ENCODE data around the gene ZNF536. TPM values are rescaled to one million over a fixed set of nuclear protein-coding genes. Genes with fewer than 3 reads are reported as not detected.

Gene ZNF536
- total RNA-seq, 1 experiment from 2014 or later, result not detected

- Histone ChIP-seq H3F3A (ENCODE audit: insufficient read depth, low read depth) (no peaks in the 10 kb centered on the region), H3K9me3 (ENCODE audit: insufficient read depth, low read depth) (no peaks in the 10 kb centered on the region), H3K27ac (no peak overlapping the region), H3K79me2 (ENCODE audit: low read depth) (no peaks in the 10 kb centered on the region), H2AFZ (no peak overlapping the region), H3K4me2 (no peak overlapping the region), H4K20me1 (ENCODE audit: insufficient read depth) (no peaks in the 10 kb centered on the region), H3K4me3 (no peak overlapping the region), H3K9me2 (ENCODE audit: insufficient read depth) (no peaks in the 10 kb centered on the region), H3K36me3 (ENCODE audit: low read depth) (no peaks in the 10 kb centered on the region), H3K4me1 (replicated peaks; ENCODE audit: insufficient read depth) (no peaks in the 10 kb centered on the region), H3K27me3 (ENCODE audit: insufficient read depth, low read depth) (peaks cover 24% of the 10 kb centered on the region)
- intact Hi-C loops (cut with micrococcal nuclease; ENCODE audit: unreplicated experiment), result no loop called here
- no TSS peak for BruUV-seq (replicated peaks)
- ChIA-PET CTCF (no interaction called here), POLR2A (ENCODE audit: unreplicated experiment) (no interaction called here)
- TF ChIP-seq CTCF (conservative IDR thresholded peaks at IDR 0.05), result no peak
- TF ChIP-seq EZH2 (IDR thresholded peaks at IDR 0.05; ENCODE audit: low read depth), result no peak
- DNase-seq, result no peak
Observed at GRCh38 chr19:30428092-30428680, 56.0 kb downstream of the ZNF536 start.

GRCh38 chr19:30428844-30429243 lies 56.7 kb downstream of the ZNF536 start:
- no peak overlapping the region for H3K4me3 ChIP-seq
- no peak for DNase-seq
- no peak overlapping the region for H3K27ac ChIP-seq
- H3F3A ChIP-seq (ENCODE audit: insufficient read depth, low read depth), result no peaks in the 10 kb centered on the region
- H3K9me2 ChIP-seq (ENCODE audit: insufficient read depth), result no peaks in the 10 kb centered on the region
- H2AFZ ChIP-seq, result no peak overlapping the region
- no peaks in the 10 kb centered on the region for H3K4me1 ChIP-seq (replicated peaks; ENCODE audit: insufficient read depth)
- H3K27me3 ChIP-seq (ENCODE audit: insufficient read depth, low read depth), result peaks cover 25% of the 10 kb centered on the region
- H3K9me3 ChIP-seq (ENCODE audit: insufficient read depth, low read depth), result no peaks in the 10 kb centered on the region
- intact Hi-C loops (cut with micrococcal nuclease; ENCODE audit: unreplicated experiment), result no loop called here
- TF ChIP-seq EZH2 (IDR thresholded peaks at IDR 0.05; ENCODE audit: low read depth), result no peak
- BruUV-seq (replicated peaks), result no TSS peak
- H3K4me2 ChIP-seq, result no peak overlapping the region
- CTCF ChIA-PET, result no interaction called here
- H3K79me2 ChIP-seq (ENCODE audit: low read depth), result no peaks in the 10 kb centered on the region
- H3K36me3 ChIP-seq (ENCODE audit: low read depth), result no peaks in the 10 kb centered on the region
- POLR2A ChIA-PET (ENCODE audit: unreplicated experiment), result no interaction called here
- no peaks in the 10 kb centered on the region for H4K20me1 ChIP-seq (ENCODE audit: insufficient read depth)

DNA sequence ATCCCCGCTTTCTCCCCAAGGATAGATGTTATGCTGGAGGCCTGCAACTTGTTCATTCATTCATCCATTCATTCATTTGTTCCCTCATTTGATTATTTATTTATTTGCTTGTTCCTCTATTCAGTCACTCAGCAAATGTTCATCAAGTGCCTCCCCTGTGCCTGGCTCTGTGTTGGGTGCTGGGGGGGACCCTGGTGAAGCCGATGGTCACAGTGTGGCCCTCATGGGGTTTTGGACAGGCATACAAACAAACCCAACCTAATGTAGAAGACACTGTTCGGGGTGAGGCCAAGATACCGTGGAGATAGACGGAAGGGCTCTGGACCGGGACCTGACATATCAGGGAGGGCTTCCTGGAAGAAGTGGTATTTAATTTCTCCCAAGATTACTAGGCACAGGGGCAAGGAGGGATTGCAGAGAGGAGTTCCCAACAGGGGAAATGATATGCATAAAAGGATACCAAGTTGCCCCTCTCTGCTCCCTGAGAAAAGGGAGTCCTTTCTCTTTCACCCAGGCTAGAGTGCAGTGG lies 58.1 kb downstream of the ZNF536 start:
- Histone ChIP-seq H3K79me2 (ENCODE audit: low read depth) (no peaks in the 10 kb centered on the region), H2AFZ (no peak overlapping the region), H3K36me3 (ENCODE audit: low read depth) (no peaks in the 10 kb centered on the region), H3K9me3 (ENCODE audit: insufficient read depth, low read depth) (no peaks in the 10 kb centered on the region), H3K4me2 (no peak overlapping the region), H3K9me2 (ENCODE audit: insufficient read depth) (no peaks in the 10 kb centered on the region), H3F3A (ENCODE audit: insufficient read depth, low read depth) (no peaks in the 10 kb centered on the region), H4K20me1 (ENCODE audit: insufficient read depth) (no peaks in the 10 kb centered on the region), H3K4me3 (no peak overlapping the region), H3K27ac (no peak overlapping the region), H3K27me3 (ENCODE audit: insufficient read depth, low read depth) (peaks cover 25% of the 10 kb centered on the region), H3K4me1 (replicated peaks; ENCODE audit: insufficient read depth) (no peaks in the 10 kb centered on the region)
- no TSS peak for BruUV-seq (replicated peaks)
- DNase-seq, result no peak
- ChIA-PET POLR2A (ENCODE audit: unreplicated experiment) (no interaction called here), CTCF (no interaction called here)
- TF ChIP-seq EZH2 (IDR thresholded peaks at IDR 0.05; ENCODE audit: low read depth) (no peak), CTCF (conservative IDR thresholded peaks at IDR 0.05) (no peak)
- intact Hi-C loops (cut with micrococcal nuclease; ENCODE audit: unreplicated experiment), result no loop called here

DNA sequence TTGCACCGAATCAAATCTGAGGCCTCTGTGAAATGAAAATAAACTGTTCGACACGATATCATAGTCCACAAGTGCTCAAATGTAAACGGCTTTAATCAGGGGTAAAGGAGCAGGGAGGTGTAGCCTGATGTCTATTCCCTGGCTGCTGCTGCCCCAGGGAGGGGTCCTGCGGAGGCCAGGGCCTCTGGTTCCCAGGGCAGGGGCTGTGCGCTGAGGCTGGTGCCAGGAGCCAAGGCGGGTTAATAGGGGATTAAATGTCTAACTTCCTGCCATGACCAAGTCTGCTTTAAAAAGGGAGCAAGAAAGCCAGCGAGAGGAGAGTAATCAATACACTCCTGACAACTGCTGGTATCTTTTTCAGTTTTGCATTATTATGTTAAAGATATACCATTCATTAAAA lies 59.4 kb downstream of the ZNF536 start:
- intact Hi-C loops (cut with micrococcal nuclease; ENCODE audit: unreplicated experiment), result no loop called here
- Histone ChIP-seq H4K20me1 (ENCODE audit: insufficient read depth) (no peaks in the 10 kb centered on the region), H3K4me2 (no peak overlapping the region), H3K4me3 (no peak overlapping the region), H3K27me3 (ENCODE audit: insufficient read depth, low read depth) (peaks cover 25% of the 10 kb centered on the region), H3F3A (ENCODE audit: insufficient read depth, low read depth) (no peaks in the 10 kb centered on the region), H3K9me3 (ENCODE audit: insufficient read depth, low read depth) (no peaks in the 10 kb centered on the region), H2AFZ (no peak overlapping the region), H3K36me3 (ENCODE audit: low read depth) (no peaks in the 10 kb centered on the region), H3K9me2 (ENCODE audit: insufficient read depth) (no peaks in the 10 kb centered on the region), H3K27ac (no peak overlapping the region), H3K4me1 (replicated peaks; ENCODE audit: insufficient read depth) (no peaks in the 10 kb centered on the region), H3K79me2 (ENCODE audit: low read depth) (no peaks in the 10 kb centered on the region)
- DNase-seq, result no peak
- TF ChIP-seq EZH2 (IDR thresholded peaks at IDR 0.05; ENCODE audit: low read depth) (no peak), CTCF (conservative IDR thresholded peaks at IDR 0.05) (no peak)
- ChIA-PET CTCF (no interaction called here), POLR2A (ENCODE audit: unreplicated experiment) (no interaction called here)
- no TSS peak for BruUV-seq (replicated peaks)
